Measurements from ENCODE around the gene RIOK2.
"Not testable (repeated sequence)": the region's sequence is repeated elsewhere in the genome, so short reads cannot be mapped to it uniquely, and the experiment has no call there.

Gene RIOK2

GRCh38 chr5:97157689-97158088, 25.4 kb downstream of the RIOK2 start:
- H3K4me3 ChIP-seq = no peak overlapping the region
- DNase-seq (ENCODE audit: low spot score in 2 of 2) = no peak
- no peaks in the 10 kb centered on the region for H3K9me3 ChIP-seq
- no peaks in the 10 kb centered on the region for H3K4me1 ChIP-seq
- peaks cover 23% of the 10 kb centered on the region for H3K36me3 ChIP-seq (replicated peaks)
- H3K27me3 ChIP-seq (ENCODE audit: low read depth) = no peaks in the 10 kb centered on the region
- in situ Hi-C loops (cut with MboI; ENCODE audit: low sequenced_read_pairs) = loop anchor here (25.0 kb wide), 1 partner anchor 520 kb away; no protein-coding TSS in a partner anchor

GRCh38 chr5:97151370-97151769, 31.7 kb downstream of the RIOK2 start:
- H3K36me3 ChIP-seq (replicated peaks) = no peaks in the 10 kb centered on the region
- no peak overlapping the region for H3K4me3 ChIP-seq
- no peaks in the 10 kb centered on the region for H3K9me3 ChIP-seq
- no peaks in the 10 kb centered on the region for H3K4me1 ChIP-seq
- DNase-seq (ENCODE audit: low spot score in 2 of 2) = no peak
- H3K27me3 ChIP-seq (ENCODE audit: low read depth) = no peaks in the 10 kb centered on the region
- in situ Hi-C loops (cut with MboI; ENCODE audit: low sequenced_read_pairs) = loop anchor here (25.0 kb wide), 1 partner anchor 514 kb away; no protein-coding TSS in a partner anchor

DNA sequence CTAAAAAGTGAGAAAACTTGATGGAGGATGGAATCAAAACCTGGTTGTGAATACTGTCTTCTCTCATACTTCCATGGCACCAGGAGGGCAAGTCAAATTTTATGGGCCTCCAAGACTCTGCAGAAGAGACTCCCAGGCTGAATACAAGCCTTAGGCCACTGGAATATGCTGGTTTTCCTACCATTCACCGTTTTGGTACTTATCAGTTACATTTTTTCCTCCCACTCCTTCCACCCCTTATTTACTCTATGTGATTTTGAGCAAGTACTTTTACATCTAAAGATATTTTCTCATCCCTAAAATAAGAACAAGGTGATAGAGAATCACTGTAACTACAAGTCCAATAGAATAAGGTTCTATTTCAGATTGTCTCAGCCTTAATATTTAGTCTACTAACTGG, 32.6 kb downstream of the RIOK2 start:
- Histone ChIP-seq H3K4me1 (no peaks in the 10 kb centered on the region), H3K27me3 (ENCODE audit: low read depth) (no peaks in the 10 kb centered on the region), H3K36me3 (replicated peaks) (no peaks in the 10 kb centered on the region), H3K4me3 (no peak overlapping the region), H3K9me3 (no peaks in the 10 kb centered on the region)
- DNase-seq (ENCODE audit: low spot score in 2 of 2) = no peak
- in situ Hi-C loops (cut with MboI; ENCODE audit: low sequenced_read_pairs) = loop anchor here (25.0 kb wide), 1 partner anchor 513 kb away; no protein-coding TSS in a partner anchor

GRCh38 chr5:97149709-97150108, 33.3 kb downstream of the RIOK2 start:
- Histone ChIP-seq H3K27me3 (ENCODE audit: low read depth) (no peaks in the 10 kb centered on the region), H3K9me3 (no peaks in the 10 kb centered on the region), H3K4me1 (no peaks in the 10 kb centered on the region), H3K36me3 (replicated peaks) (no peaks in the 10 kb centered on the region), H3K4me3 (no peak overlapping the region)
- DNase-seq (ENCODE audit: low spot score in 2 of 2) = no peak
- in situ Hi-C loops (cut with MboI; ENCODE audit: low sequenced_read_pairs) = loop anchor here (10.0 to 25.0 kb wide), 2 partner anchors 275 to 512 kb away; partner anchors contain the start of gene ERAP2

DNA sequence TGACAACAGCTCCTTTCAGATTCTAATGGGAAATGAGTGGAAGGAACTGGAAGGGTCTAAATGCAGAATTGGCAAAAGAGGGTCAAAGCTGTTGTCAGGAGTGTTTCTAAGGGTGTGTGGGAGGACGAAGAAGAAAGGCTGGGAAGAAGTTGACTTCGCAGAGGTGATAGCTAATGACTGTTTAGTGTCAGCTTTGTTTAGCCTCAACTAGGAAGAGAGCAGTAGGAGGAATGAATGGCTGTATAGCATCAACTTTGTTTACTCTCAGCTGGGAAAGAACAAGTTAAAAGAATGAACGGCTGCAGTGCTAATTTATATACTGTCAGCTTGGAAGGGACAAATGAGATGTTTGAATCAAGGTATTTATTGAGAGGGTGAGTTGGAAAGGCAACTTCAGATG, 34.8 kb downstream of the RIOK2 start:
- Histone ChIP-seq H3K36me3 (replicated peaks) (no peaks in the 10 kb centered on the region), H3K9me3 (no peaks in the 10 kb centered on the region), H3K4me3 (no peak overlapping the region), H3K4me1 (no peaks in the 10 kb centered on the region), H3K27me3 (ENCODE audit: low read depth) (no peaks in the 10 kb centered on the region)
- DNase-seq (ENCODE audit: low spot score in 2 of 2) = no peak
- in situ Hi-C loops (cut with MboI; ENCODE audit: low sequenced_read_pairs) = loop anchor here (10.0 kb wide), 1 partner anchor 273 kb away; the partner anchor contains the start of gene ERAP2

DNA sequence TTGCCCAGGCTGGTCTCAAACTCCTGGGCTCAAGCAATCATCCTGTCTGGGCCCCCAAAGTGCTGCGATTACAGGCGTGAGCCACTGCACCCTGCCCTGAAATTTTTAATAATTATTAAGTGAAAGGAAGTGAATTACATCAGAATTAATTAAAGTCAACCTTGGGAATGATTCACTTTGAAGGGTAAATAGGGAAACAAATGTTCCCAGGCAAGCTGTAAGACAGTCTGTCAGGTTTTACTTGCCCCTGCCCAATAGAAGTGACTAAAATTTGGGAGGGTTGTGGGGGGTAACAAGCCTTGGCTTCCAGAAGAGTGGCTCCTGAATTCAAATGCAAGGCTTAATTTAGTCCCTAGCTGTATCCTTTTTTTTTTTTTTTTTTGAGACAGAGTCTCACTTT, 39.3 kb downstream of the RIOK2 start:
- Histone ChIP-seq H3K4me1 (peaks cover 10% of the 10 kb centered on the region), H3K27me3 (ENCODE audit: low read depth) (no peaks in the 10 kb centered on the region), H3K36me3 (replicated peaks) (no peaks in the 10 kb centered on the region), H3K4me3 (no peak overlapping the region), H3K9me3 (no peaks in the 10 kb centered on the region)
- no peak for DNase-seq (ENCODE audit: low spot score in 2 of 2)
- in situ Hi-C loops (cut with MboI; ENCODE audit: low sequenced_read_pairs) = loop anchor here (10.0 kb wide), 1 partner anchor 269 kb away; the partner anchor contains the start of gene ERAP2

DNA sequence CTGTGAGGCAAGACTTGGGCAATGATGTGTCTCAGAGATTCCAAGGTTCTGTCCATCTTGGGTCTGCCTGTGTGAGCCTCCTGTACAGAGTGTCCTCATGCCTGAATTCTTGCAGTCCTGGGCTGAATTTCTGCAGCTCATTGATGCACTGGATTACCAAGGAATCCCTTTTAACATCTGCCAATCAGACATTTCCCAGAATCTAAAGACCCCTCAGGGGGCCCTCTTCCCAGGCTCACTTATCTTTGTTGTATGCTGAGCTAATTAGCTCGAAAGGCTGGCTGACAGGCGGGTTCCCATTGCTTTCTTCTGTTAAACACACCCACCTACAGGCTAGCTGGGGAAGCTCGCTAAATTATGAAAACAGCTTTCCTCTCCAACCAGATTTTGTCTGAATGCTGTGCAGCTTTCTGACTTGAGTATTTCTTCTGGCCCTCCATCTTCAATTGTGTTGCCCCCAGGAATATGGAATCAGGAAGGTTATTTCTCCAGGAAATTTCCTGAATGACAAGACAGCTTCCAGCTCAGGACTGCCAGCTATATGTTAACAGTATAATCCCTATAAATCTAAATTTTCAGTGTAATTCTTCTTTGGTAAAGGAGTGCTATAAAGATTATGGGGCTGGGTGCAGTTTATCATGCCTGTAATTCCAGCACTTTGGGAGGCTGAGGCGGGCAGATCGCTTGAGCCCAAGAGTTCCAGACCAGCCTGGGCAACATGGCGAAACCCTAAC, 40.4 kb downstream of the RIOK2 start, which contains the start of gene LIX1:
Gene LIX1, minus strand, starts transcription at position 91 of the 734 bp plus-strand sequence. Its CDS starts 35 bp downstream, at position 56.
- Histone ChIP-seq H3K9me3 (no peaks in the 10 kb centered on the region), H3K4me1 (peaks cover 10% of the 10 kb centered on the region), H3K4me3 (no peak within 1 kb of the TSS), H3K27me3 (ENCODE audit: low read depth) (no peaks in the 10 kb centered on the region), H3K36me3 (replicated peaks) (no peaks in the 10 kb centered on the region)
- in situ Hi-C loops (cut with MboI; ENCODE audit: low sequenced_read_pairs) = loop anchor here (10.0 kb wide), 1 partner anchor 268 kb away; the partner anchor contains the start of gene ERAP2
- DNase-seq (ENCODE audit: low spot score in 2 of 2) = peak; percentile 74

DNA sequence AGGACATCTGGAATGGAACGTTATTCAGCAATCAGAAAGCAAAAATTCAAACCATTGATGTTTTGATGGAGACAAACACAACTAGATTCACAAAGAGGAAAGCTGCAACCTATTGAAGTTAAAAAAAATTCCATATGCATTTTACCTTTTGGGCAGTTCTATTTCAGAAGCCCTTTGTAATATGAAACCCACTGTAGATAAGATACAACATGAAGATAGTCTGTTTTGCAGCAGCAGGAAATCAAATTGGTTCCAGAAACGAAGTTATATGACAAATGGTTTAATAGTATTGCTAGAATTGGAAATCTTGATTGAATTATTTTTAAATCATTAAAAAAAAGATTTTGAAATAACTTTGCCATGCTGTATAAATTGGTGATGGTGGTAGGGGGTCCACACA, 41.5 kb downstream of the RIOK2 start:
- in situ Hi-C loops (cut with MboI; ENCODE audit: low sequenced_read_pairs) = loop anchor here (10.0 kb wide), 1 partner anchor 267 kb away; the partner anchor contains the start of gene ERAP2
- no peak overlapping the region for H3K4me3 ChIP-seq
- no peaks in the 10 kb centered on the region for H3K27me3 ChIP-seq (ENCODE audit: low read depth)
- H3K36me3 ChIP-seq (replicated peaks) = no peaks in the 10 kb centered on the region
- H3K4me1 ChIP-seq = peaks cover 10% of the 10 kb centered on the region
- H3K9me3 ChIP-seq = no peaks in the 10 kb centered on the region
- no peak for DNase-seq (ENCODE audit: low spot score in 2 of 2)

- Histone ChIP-seq H3K27me3 (ENCODE audit: low read depth) (no peaks in the 10 kb centered on the region), H3K9me3 (no peaks in the 10 kb centered on the region), H3K4me3 (no peak overlapping the region), H3K36me3 (replicated peaks) (no peaks in the 10 kb centered on the region), H3K4me1 (peaks cover 10% of the 10 kb centered on the region)
- peak in 1 of 2 experiments; percentile 63 for DNase-seq (ENCODE audit: low spot score in 2 of 2)
- in situ Hi-C loops (cut with MboI; ENCODE audit: low sequenced_read_pairs) = loop anchor here (10.0 kb wide), 1 partner anchor 266 kb away; the partner anchor contains the start of gene ERAP2
These were observed 42.0 kb downstream of the RIOK2 start for GRCh38 chr5:97141031-97141430.

GRCh38 chr5:97140250-97140649, 42.8 kb downstream of the RIOK2 start:
- not testable (repeated sequence) for DNase-seq (ENCODE audit: low spot score in 2 of 2); H3K36me3 ChIP-seq (replicated peaks); H3K4me3 ChIP-seq; H3K9me3 ChIP-seq; H3K27me3 ChIP-seq (ENCODE audit: low read depth)
- in situ Hi-C loops (cut with MboI; ENCODE audit: low sequenced_read_pairs) = loop anchor here (10.0 kb wide), 1 partner anchor 265 kb away; the partner anchor contains the start of gene ERAP2
- H3K4me1 ChIP-seq = peaks cover 10% of the 10 kb centered on the region

DNA sequence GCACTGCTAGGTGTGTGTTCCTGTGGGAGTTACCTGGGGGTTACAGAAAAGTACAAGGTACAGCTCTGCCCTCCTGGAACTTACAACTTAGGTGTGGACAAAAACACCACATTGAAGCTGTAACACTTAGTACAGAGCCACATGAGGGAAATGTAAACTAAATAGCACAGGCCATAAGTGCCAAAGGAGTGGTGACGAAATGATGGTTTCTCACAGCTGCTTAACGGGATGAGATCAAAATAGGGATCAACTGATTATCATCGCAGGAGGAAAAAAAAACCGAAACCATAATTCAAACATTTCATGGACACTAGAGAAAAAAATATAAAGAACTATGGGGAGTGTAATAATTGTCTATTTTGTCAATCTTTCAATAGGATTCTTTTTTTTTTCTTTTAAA, 46.6 kb downstream of the RIOK2 start:
- no peak for DNase-seq (ENCODE audit: low spot score in 2 of 2)
- in situ Hi-C loops (cut with MboI; ENCODE audit: low sequenced_read_pairs) = no loop called here
- Histone ChIP-seq H3K27me3 (ENCODE audit: low read depth) (no peaks in the 10 kb centered on the region), H3K36me3 (replicated peaks) (no peaks in the 10 kb centered on the region), H3K9me3 (no peaks in the 10 kb centered on the region), H3K4me3 (no peak overlapping the region), H3K4me1 (peaks cover 8% of the 10 kb centered on the region)

DNA sequence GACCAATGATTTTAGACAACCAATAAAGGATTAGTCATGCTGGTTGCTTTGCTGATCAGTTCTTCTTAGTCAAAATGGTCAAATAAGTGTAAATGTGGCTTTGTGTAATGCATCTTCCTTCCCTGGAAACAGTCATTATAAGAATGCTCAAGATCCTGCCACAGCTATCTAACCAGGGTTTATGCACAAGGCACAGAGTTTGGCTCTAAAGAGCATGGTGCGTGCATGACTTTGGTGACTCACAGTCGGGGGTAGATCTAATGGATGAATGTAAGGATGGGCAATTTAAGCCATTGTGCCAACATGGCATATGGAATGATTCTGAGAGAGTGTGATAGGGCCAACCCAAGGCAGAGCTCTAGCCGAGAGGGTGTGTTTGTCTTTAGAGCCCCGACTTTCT, 47.2 kb downstream of the RIOK2 start:
- no peaks in the 10 kb centered on the region for H3K9me3 ChIP-seq
- no peak for DNase-seq (ENCODE audit: low spot score in 2 of 2)
- in situ Hi-C loops (cut with MboI; ENCODE audit: low sequenced_read_pairs) = no loop called here
- H3K27me3 ChIP-seq (ENCODE audit: low read depth) = no peaks in the 10 kb centered on the region
- H3K4me1 ChIP-seq = peaks cover 5% of the 10 kb centered on the region; the same call in 1 of the 2 replicates
- no peak overlapping the region for H3K4me3 ChIP-seq
- H3K36me3 ChIP-seq (replicated peaks) = no peaks in the 10 kb centered on the region

- in situ Hi-C loops (cut with MboI; ENCODE audit: low sequenced_read_pairs) = no loop called here
- Histone ChIP-seq H3K27me3 (ENCODE audit: low read depth) (no peaks in the 10 kb centered on the region), H3K4me1 (no peaks in the 10 kb centered on the region), H3K36me3 (replicated peaks) (no peaks in the 10 kb centered on the region), H3K4me3 (no peak overlapping the region), H3K9me3 (no peaks in the 10 kb centered on the region)
- no peak for DNase-seq (ENCODE audit: low spot score in 2 of 2)
These were observed 48.4 kb downstream of the RIOK2 start for GRCh38 chr5:97134634-97135033.

- DNase-seq (ENCODE audit: low spot score in 2 of 2) = no peak
- H3K36me3 ChIP-seq (replicated peaks) = no peaks in the 10 kb centered on the region
- in situ Hi-C loops (cut with MboI; ENCODE audit: low sequenced_read_pairs) = no loop called here
These were observed 49.9 kb downstream of the RIOK2 start for GRCh38 chr5:97133101-97133500.

More at GRCh38 chr5:97133101-97133500, 49.9 kb downstream of the RIOK2 start:
- no peaks in the 10 kb centered on the region for H3K9me3 ChIP-seq
- no peaks in the 10 kb centered on the region for H3K27me3 ChIP-seq (ENCODE audit: low read depth)
- H3K4me1 ChIP-seq = no peaks in the 10 kb centered on the region
- H3K4me3 ChIP-seq = no peak overlapping the region
